ENCODE results near the gene AGPAT4. TPM values are rescaled to one million over a fixed set of nuclear protein-coding genes. Genes with fewer than 3 reads are reported as not detected.

Gene AGPAT4
- total and polyA plus RNA-seq, 3 donors from 2014 or later = 5.4 to 7.2 (median 6.4) TPM

- TF ChIP-seq, protein P1, sequence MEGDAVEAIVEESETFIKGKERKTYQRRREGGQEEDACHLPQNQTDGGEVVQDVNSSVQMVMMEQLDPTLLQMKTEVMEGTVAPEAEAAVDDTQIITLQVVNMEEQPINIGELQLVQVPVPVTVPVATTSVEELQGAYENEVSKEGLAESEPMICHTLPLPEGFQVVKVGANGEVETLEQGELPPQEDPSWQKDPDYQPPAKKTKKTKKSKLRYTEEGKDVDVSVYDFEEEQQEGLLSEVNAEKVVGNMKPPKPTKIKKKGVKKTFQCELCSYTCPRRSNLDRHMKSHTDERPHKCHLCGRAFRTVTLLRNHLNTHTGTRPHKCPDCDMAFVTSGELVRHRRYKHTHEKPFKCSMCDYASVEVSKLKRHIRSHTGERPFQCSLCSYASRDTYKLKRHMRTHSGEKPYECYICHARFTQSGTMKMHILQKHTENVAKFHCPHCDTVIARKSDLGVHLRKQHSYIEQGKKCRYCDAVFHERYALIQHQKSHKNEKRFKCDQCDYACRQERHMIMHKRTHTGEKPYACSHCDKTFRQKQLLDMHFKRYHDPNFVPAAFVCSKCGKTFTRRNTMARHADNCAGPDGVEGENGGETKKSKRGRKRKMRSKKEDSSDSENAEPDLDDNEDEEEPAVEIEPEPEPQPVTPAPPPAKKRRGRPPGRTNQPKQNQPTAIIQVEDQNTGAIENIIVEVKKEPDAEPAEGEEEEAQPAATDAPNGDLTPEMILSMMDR (IDR thresholded peaks at IDR 0.05) = no peak
- TF ChIP-seq POLR2A (IDR thresholded peaks at IDR 0.05) = no peak
- no peak overlapping the region for H3K27ac ChIP-seq
- no peak for DNase-seq
- H3K4me1 ChIP-seq = no peaks in the 10 kb centered on the region
- no peaks in the 10 kb centered on the region for H3K27me3 ChIP-seq
- WGBS, 2 donors = 91 to 94% methylated on average over 13 of the region's 13 CpGs
- H3K36me3 ChIP-seq (ENCODE audit: low read depth, missing control alignments) = no peaks in the 10 kb centered on the region
- no peak overlapping the region for H3K4me3 ChIP-seq
- intact Hi-C loops (cut with DNase I; ENCODE audit: low total_unique reads) = no loop called here
- H3K9me3 ChIP-seq = no peaks in the 10 kb centered on the region
These were observed 110.2 kb downstream of the AGPAT4 start for GRCh38 chr6:161163466-161164181.

GRCh38 chr6:161162722-161163121 lies 111.1 kb downstream of the AGPAT4 start:
- WGBS, 2 donors = 91 to 94% methylated on average over 9 of the region's 9 CpGs
- Histone ChIP-seq H3K27me3 (no peaks in the 10 kb centered on the region), H3K9me3 (no peaks in the 10 kb centered on the region), H3K27ac (no peak overlapping the region), H3K36me3 (ENCODE audit: low read depth, missing control alignments) (no peaks in the 10 kb centered on the region), H3K4me1 (no peaks in the 10 kb centered on the region), H3K4me3 (no peak overlapping the region)
- no peak for TF ChIP-seq POLR2A (IDR thresholded peaks at IDR 0.05)
- TF ChIP-seq, protein P1 (IDR thresholded peaks at IDR 0.05) = no peak
- no peak for DNase-seq
- intact Hi-C loops (cut with DNase I; ENCODE audit: low total_unique reads) = no loop called here

GRCh38 chr6:161161889-161162624 lies 111.8 kb downstream of the AGPAT4 start:
- 93 to 96% methylated on average over 16 of the region's 16 CpGs for WGBS, 2 donors
- Histone ChIP-seq H3K36me3 (ENCODE audit: low read depth, missing control alignments) (no peaks in the 10 kb centered on the region), H3K27ac (no peak overlapping the region), H3K4me3 (no peak overlapping the region), H3K27me3 (no peaks in the 10 kb centered on the region), H3K9me3 (no peaks in the 10 kb centered on the region), H3K4me1 (no peaks in the 10 kb centered on the region)
- DNase-seq = no peak
- no peak for TF ChIP-seq POLR2A (IDR thresholded peaks at IDR 0.05)
- TF ChIP-seq, protein P1 (IDR thresholded peaks at IDR 0.05) = no peak
- intact Hi-C loops (cut with DNase I; ENCODE audit: low total_unique reads) = no loop called here

GRCh38 chr6:161161121-161161520 lies 112.7 kb downstream of the AGPAT4 start:
- no peaks in the 10 kb centered on the region for H3K36me3 ChIP-seq (ENCODE audit: low read depth, missing control alignments)
- no peaks in the 10 kb centered on the region for H3K4me1 ChIP-seq
- no peak overlapping the region for H3K4me3 ChIP-seq
- WGBS, 2 donors = 97% methylated on average over 10 to 15 of the region's 15 CpGs
- DNase-seq = no peak
- H3K27me3 ChIP-seq = no peaks in the 10 kb centered on the region
- H3K9me3 ChIP-seq = no peaks in the 10 kb centered on the region
- intact Hi-C loops (cut with DNase I; ENCODE audit: low total_unique reads) = no loop called here
- H3K27ac ChIP-seq = no peak overlapping the region
- TF ChIP-seq, protein P1 (IDR thresholded peaks at IDR 0.05) = no peak
- TF ChIP-seq POLR2A (IDR thresholded peaks at IDR 0.05) = no peak

Measured in testis (tissue), 3 donors.